ENCODE measurements around the gene DHCR24.
A peak's percentile ranks its signal among the peaks of the same experiment; 100 is the strongest.

The DHCR24 gene

GRCh38 chr1:54864460-54865208 lies 22.4 kb downstream of the DHCR24 start:
- no peak for DNase-seq

DNA sequence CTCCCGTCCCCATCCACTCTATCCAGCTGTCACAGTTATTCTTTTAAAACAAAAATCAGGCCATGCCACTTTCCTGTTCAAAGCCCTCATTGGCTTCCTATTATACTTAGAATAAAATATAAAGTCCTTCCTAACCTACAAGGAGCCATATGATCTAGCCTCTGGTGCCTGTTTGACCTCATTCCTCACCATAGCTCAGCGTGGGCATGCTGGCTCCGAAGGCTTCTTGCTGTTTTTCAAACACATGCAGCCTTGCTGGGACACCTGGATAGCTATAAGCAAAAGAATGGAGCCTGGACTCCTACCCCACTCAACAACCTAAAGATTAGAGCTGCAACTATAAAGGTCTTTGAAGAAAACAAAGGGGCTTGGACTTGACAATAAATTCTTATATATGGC lies 23.7 kb downstream of the DHCR24 start:
- no peak for DNase-seq

- DNase-seq = peak in 2 of 4 experiments; percentile 10 to 21
Observed at GRCh38 chr1:54861070-54861761, 25.8 kb downstream of the DHCR24 start.

DNA sequence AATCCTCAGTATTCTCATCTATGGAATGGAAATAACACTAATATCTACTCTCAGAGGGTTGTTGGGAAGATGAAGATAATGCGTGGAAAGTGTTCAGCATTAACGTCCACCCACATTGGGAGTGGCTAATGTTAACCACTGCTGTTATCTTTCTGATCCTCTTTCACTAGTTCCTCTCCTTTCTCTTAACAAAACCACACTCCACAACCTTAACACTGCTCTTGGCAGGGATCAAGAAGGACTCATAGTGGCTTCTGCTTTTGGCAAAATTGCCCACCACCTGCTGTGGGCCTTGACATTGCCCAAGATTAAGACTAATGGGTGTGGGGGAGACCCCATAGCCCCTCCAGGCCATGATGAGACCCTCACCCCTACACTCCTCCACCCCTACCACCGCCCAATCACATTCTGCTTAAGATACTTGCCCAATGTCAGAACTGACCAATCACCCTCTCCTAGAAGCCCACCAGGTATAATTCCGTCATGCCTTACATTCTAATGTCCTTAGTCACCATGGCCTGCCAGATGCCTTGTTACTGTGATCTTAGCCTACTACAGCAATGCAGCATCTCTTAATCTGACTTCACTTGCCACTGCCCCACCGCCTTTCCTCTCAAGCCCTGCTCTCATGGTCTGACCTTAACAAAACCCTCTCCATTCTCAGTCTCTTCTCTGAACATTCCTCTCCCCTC lies 27.1 kb downstream of the DHCR24 start:
- peak in 2 of 4 experiments; percentile 19 to 21 for DNase-seq

GRCh38 chr1:54857746-54858561 lies 29.0 kb downstream of the DHCR24 start:
- peak; percentile 44 to 74 (median 68) for DNase-seq

DNA sequence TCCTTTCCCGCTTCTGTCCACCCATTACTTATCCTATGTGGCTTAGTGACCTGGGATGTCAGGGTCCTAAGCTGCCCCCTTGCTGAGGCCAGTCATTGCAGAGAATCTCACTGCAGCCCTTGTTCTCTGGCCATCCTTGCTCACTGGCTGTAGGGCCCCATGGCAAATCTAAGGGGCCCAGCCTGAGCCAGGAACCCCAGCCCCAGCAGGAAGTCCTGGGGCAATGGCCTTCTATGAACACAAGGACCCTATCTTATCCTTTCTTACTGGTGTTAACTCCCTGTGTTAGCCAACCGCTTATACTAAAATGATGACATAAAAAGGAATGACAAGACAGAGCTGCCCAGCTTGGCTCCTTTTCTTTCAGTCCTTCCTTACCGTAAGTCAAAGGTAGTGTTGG lies 29.9 kb downstream of the DHCR24 start:
- no peak for DNase-seq

GRCh38 chr1:54854381-54855020 lies 32.5 kb downstream of the DHCR24 start:
- no peak for DNase-seq

GRCh38 chr1:54853793-54854370 lies 33.1 kb downstream of the DHCR24 start:
- no peak for DNase-seq

- DNase-seq = no peak
Observed at GRCh38 chr1:54853096-54853792, 33.8 kb downstream of the DHCR24 start.

DNA sequence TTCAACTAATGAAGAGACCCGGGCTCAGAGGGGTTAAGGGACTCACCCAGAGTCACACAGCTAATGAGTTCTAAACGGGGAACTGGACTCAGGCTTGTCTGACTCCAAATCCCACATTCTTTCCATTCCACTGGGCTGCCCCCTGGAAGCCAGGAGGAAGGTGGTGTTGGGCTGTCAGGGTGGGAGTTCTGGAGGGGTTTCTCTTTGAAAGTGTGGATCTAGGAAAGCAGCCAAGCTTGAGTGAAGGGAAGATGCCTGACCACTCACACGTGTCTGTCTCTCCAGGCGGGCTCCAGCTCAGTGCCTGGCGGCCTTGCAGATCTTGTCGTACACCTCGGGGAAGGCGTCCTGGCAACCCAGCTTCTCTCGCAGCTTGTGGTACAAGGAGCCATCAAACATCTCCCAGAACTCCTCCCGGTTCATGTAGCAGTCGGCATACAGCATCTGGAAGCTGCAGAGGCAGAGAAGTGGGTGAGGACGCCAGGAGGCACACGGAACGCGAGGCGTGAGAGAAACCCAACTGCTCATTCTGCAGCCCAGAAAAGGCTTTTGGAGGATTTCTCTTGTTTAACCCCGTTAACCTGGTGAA lies 35.0 kb downstream of the DHCR24 start:
- DNase-seq = no peak

- no peak for DNase-seq
Observed at GRCh38 chr1:54851406-54851805, 35.6 kb downstream of the DHCR24 start.

DNA sequence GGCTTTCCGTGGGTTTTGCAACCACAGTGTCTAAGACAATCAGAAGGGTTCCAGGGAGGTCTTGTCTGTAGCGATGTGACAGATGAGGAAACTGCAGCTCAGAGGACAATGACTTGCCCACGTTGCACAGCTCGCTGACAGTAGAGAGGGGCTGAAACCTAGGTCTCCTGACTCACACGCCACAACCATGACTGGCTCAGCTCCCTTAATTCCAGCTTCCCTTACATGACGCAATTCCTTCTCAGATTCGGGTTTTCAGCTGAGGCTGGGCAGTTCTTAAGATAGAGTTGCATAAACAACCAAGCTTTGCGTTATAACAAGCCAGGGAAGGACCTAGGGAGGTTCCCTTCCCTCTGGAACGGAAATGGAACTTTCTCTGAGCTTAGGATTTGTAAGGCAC lies 36.3 kb downstream of the DHCR24 start:
- peak; percentile 78 to 90 (median 86) for DNase-seq

DNA sequence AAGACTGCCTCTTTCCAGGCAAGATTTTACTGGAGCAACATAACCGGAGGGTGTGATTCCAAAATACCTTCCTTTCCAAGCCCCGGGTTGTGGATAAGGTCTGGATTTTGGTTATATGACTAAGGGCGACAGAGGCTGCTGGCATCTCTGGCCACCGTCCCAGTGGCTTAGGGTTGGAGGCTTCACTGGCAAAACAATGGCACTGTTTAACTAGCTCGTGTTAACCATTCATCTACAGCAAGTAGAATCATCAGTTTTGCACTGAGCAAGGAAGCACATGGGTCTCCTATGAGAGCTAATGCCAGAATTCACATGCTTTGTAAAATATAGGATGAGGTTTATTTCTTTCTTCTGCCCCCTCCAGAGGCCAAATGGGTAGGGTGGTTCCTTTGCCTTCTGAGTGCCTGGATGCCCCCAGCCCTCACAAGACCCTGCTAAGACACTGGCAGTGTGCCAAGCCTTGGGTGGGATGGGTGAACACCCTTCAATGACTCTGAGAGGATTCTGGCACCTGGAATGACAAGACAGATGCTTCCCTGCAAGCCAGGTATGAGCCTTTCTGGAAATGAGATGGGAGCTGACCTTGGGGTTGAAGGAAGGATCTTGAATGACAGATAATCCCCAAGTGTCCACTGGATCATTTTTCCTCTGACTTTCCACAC lies 36.8 kb downstream of the DHCR24 start:
- DNase-seq = no peak

DNA sequence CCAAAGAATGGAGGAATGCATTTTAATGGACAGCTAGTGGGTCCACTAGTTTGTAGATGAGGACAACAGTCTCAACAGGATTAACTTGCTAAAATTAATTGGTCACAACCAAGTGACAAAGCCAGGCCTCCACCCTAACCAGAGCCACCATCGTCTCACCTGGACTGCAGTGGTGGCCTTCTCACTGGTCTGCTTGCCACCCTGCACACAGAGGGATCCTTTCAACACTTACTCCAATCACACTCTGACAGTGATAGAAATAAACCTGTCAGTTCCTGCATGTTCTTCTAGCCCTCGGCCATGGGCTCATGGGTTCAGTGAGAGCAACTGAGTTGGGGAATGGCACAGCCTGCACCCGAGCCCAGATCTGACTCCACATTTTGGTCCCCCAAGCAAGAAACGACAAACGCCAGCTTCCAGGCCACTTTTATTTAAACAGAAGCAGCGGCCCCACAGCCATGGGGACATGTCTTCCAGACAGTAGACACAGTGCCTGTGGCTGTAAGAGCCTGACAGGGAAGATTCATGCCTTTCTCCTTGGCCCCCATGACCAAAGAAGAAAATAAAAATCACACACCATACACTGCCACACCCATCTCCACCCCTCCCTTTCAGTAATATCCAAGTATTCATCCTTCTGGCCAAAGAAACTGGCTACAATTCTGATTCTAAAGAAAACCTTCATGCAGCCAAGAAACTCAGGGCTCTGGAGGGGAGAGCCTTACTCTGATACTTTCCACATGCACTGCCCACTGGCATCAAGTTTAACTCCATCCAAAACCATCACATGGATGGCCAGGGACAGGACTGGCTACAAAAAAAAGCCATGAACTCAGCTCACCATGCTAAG lies 37.6 kb downstream of the DHCR24 start:
- DNase-seq = no peak

GRCh38 chr1:54848134-54848948 lies 38.7 kb downstream of the DHCR24 start:
- no peak for DNase-seq

GRCh38 chr1:54846716-54847284 lies 40.2 kb downstream of the DHCR24 start:
- DNase-seq = no peak

DNA sequence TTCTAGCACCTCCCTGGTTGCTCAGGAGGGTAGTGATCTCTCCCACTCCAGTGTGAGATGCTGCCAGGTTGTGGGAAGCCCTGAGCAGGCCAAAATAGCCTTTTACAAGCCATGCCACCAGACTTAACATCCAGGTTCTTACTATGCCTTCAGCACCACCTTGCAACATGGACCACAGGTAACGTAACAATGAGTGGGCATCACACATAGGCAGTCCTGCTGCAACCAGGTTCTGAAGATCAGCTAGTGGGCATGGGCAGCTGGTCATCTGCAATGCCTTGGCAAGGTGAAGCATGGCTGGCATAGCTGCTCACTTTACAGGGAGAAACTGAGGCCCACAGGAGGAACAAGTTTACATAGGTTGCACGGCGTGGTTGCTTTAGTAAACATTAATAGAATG lies 40.7 kb downstream of the DHCR24 start:
- DNase-seq = no peak

DNA sequence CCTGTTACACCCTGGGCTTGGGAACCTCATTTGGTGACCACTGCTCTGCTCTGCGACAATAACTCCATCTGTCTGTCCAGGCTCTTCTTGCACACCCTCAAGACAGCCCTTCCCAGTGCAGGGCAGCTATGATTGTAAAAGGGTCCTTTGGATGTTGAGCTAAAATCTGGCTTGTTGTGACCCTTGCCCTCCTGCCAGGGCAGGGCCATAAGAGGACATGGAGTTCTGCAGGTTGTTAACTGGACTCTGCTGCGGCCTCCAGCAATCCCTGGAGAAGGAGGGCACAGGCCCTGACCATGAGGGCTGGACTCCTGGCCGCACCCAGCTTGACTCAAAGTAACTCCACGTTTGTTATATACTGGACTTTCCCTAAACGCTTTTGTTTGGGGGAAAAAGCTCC lies 41.2 kb downstream of the DHCR24 start:
- no peak for DNase-seq

Data from suppressor macrophage (primary cell).